LHCN-M2 (cell line): Measurements from ENCODE around the gene MGAT5B. TPM values are rescaled to one million over a fixed set of nuclear protein-coding genes. Genes with fewer than 3 reads are reported as not detected.

Experiments
- total RNA-seq: library from RNA; depleted of rRNA; stranded (reverse); fragments of >200 nt; gene quantifications from 2 replicates; pipeline ENCODE4 v1.2.3, GENCODE V29; 2014; rRNA removed

Gene MGAT5B
- total RNA-seq, 1 experiment from 2014 or later, result 0.23 TPM

Other genes with a start within 250 kb of the MGAT5B start
- gene ST6GALNAC1, start 224.6 kb upstream of the MGAT5B start, total RNA-seq, result not detected in 2 replicates
- 470 and 568 TPM in 2 replicates for gene MXRA7, start 157.4 kb upstream of the MGAT5B start, total RNA-seq
- gene JMJD6, start 141.8 kb upstream of the MGAT5B start, total RNA-seq, result 29.3 and 34.5 TPM in 2 replicates
- 40.5 and 41.2 TPM in 2 replicates for gene METTL23, start 141.6 kb upstream of the MGAT5B start, total RNA-seq
- 387 and 481 TPM in 2 replicates for gene SRSF2, start 131.1 kb upstream of the MGAT5B start, total RNA-seq
- 30.5 and 31.0 TPM in 2 replicates for gene MFSD11, start 130.3 kb upstream of the MGAT5B start, total RNA-seq